ENCODE results near the gene ST6GALNAC3.

The ST6GALNAC3 gene

DNA sequence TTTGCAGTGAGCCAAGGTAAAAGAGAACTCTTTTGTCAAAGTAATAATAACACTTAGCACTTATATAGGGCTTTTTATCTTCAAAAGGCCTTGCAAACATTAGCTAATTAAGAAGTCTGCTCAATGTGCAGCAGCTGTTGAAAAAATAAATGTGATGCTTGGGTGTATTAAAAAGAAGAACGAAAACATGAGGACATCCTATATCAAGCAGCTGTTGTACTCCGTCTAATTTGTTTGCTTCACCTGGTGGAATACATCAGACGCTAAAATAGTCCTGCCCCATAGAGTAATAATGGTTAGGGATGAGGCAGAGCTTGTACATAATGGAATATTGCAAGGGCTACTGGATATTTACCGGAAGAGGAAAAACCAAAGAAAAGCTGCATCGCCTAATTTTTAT lies 299.5 kb downstream of the ST6GALNAC3 start:
- TF ChIP-seq, protein P1, sequence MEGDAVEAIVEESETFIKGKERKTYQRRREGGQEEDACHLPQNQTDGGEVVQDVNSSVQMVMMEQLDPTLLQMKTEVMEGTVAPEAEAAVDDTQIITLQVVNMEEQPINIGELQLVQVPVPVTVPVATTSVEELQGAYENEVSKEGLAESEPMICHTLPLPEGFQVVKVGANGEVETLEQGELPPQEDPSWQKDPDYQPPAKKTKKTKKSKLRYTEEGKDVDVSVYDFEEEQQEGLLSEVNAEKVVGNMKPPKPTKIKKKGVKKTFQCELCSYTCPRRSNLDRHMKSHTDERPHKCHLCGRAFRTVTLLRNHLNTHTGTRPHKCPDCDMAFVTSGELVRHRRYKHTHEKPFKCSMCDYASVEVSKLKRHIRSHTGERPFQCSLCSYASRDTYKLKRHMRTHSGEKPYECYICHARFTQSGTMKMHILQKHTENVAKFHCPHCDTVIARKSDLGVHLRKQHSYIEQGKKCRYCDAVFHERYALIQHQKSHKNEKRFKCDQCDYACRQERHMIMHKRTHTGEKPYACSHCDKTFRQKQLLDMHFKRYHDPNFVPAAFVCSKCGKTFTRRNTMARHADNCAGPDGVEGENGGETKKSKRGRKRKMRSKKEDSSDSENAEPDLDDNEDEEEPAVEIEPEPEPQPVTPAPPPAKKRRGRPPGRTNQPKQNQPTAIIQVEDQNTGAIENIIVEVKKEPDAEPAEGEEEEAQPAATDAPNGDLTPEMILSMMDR (IDR thresholded peaks at IDR 0.05; ENCODE audit: low read depth, low read length, missing control alignments), result no peak
- no peak for DNase-seq
- Histone ChIP-seq H3K27ac (no peak overlapping the region), H3K4me3 (ENCODE audit: low read depth, low read length) (no peak overlapping the region), H3K27me3 (replicated peaks) (no peaks in the 10 kb centered on the region), H3K36me3 (replicated peaks) (no peaks in the 10 kb centered on the region)
- in situ Hi-C loops (cut with HindIII; ENCODE audit: low pct_ligation_motif_present, low sequenced_read_pairs), result no loop called here

DNA sequence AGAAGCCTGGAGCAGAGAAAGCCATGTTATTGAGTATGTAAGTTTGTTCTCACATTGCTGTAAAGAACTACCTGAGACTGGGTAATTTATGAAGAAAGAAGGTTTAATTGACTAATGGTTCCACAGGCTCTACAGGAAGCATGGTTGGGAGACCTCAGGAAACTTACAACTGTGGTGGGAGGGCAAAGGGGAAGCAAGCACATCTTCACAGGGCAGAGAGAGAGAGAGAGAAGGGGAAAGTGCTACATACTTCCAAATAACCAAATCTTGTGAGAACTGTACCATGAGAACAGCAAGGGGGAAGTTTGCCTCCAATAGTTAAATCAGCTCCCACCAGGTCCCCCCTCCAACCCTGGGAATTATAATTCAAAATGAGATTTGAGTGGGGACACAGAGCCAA lies 302.7 kb downstream of the ST6GALNAC3 start:
- H3K27me3 ChIP-seq (replicated peaks), result no peaks in the 10 kb centered on the region
- no peaks in the 10 kb centered on the region for H3K36me3 ChIP-seq (replicated peaks)
- H3K27ac ChIP-seq, result no peak overlapping the region
- TF ChIP-seq, protein P1 (IDR thresholded peaks at IDR 0.05; ENCODE audit: low read depth, low read length, missing control alignments), result no peak
- no peak for DNase-seq
- no peak overlapping the region for H3K4me3 ChIP-seq (ENCODE audit: low read depth, low read length)
- in situ Hi-C loops (cut with HindIII; ENCODE audit: low pct_ligation_motif_present, low sequenced_read_pairs), result no loop called here

DNA sequence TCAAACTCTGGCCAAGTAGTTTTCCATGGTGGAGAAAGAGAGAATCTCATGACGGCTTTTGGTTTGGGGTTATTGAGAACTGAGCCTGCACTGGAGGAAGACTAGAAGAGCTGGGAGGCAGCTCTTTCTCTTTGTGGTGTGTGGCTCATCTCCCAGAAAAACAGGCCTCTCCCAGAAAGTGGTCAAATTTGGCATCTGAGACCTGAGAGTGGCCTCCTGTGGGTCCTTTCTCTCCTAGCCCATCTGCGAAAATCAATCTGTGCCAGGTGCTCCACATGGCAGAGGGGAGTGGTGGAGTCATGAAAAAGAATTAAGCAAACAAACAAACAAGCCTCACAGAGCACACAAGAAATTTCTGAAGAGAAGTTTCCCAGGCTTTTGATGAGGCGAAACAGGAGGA lies 305.0 kb downstream of the ST6GALNAC3 start:
- no peak overlapping the region for H3K4me3 ChIP-seq (ENCODE audit: low read depth, low read length)
- no peak overlapping the region for H3K27ac ChIP-seq
- no peaks in the 10 kb centered on the region for H3K27me3 ChIP-seq (replicated peaks)
- no peak for DNase-seq
- H3K36me3 ChIP-seq (replicated peaks), result no peaks in the 10 kb centered on the region
- TF ChIP-seq, protein P1 (IDR thresholded peaks at IDR 0.05; ENCODE audit: low read depth, low read length, missing control alignments), result no peak
- in situ Hi-C loops (cut with HindIII; ENCODE audit: low pct_ligation_motif_present, low sequenced_read_pairs), result no loop called here

DNA sequence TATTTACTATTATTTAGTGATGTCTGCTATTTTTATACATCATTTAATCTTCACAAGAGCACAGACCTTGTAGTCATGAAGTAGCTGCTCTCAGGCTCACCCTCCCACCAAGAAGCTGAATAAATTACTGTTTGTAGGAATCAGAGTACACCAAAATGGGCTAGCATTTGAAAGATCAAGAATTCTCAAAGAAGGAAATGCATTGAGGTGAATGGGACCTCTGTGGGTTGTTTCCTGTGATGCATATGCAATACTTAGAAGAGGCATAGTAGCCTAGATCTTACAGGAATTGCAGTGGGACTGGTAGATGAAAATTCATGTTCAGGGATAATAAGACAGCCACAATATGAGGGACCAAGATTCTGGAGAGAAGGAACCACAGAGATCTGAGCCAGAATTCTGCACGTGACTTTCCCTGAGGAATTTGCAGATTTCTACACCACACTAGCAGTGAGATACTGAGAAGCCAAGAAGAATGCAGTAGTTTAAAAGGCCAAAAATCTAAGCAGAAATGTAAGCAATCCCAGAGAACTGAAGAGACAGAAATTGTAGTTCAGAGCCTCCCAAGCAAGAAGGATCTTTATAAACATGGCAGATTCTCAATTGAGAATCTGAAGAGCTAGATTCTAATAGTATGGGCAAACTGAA lies 307.0 kb downstream of the ST6GALNAC3 start:
- TF ChIP-seq, protein P1 (IDR thresholded peaks at IDR 0.05; ENCODE audit: low read depth, low read length, missing control alignments), result no peak
- Histone ChIP-seq H3K27ac (no peak overlapping the region), H3K4me3 (ENCODE audit: low read depth, low read length) (no peak overlapping the region), H3K27me3 (replicated peaks) (no peaks in the 10 kb centered on the region), H3K36me3 (replicated peaks) (no peaks in the 10 kb centered on the region)
- no peak for DNase-seq
- in situ Hi-C loops (cut with HindIII; ENCODE audit: low pct_ligation_motif_present, low sequenced_read_pairs), result no loop called here

DNA sequence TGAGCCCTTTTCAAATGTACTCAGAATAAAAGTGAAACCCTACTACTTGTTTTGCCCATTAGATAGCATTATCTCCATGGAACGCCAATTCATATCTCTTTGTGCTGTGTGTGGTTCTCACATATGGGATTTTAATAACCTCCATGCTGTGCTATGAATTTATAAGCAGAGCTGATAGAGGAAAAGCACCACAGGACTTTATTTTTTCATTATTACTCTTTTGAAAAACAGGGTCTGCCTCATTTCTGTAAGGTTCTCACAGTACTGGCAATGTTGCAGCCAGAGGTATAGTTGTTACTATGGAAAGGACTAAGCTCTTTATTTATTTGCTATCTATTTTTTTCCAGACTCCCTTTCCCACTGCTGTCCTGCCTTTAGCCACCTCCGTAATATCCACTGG lies 313.7 kb downstream of the ST6GALNAC3 start:
- DNase-seq, result no peak
- H3K27me3 ChIP-seq (replicated peaks), result no peaks in the 10 kb centered on the region
- in situ Hi-C loops (cut with HindIII; ENCODE audit: low pct_ligation_motif_present, low sequenced_read_pairs), result no loop called here
- H3K36me3 ChIP-seq (replicated peaks), result no peaks in the 10 kb centered on the region
- no peak overlapping the region for H3K4me3 ChIP-seq (ENCODE audit: low read depth, low read length)
- H3K27ac ChIP-seq, result no peak overlapping the region
- TF ChIP-seq, protein P1 (IDR thresholded peaks at IDR 0.05; ENCODE audit: low read depth, low read length, missing control alignments), result no peak

DNA sequence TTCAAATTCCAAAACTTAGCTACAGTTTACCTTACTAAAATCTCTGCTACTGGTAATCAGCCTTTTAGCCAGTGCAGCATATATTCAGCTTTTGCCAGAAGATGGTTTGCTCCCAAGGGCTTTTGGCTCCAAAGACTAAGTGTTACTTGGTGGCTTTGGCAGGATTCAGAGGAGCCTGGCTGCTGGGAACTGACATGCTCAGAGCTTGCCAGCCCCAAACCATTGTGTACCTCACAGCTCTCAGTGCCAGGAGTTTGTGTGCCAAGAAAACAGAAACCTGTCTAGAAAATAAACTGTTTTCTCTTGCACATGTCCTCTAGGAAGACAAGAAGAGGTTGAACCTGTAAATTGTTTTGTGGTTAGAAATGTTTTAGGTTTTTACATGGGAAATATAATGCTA lies 315.9 kb downstream of the ST6GALNAC3 start:
- in situ Hi-C loops (cut with HindIII; ENCODE audit: low pct_ligation_motif_present, low sequenced_read_pairs), result no loop called here
- TF ChIP-seq, protein P1 (IDR thresholded peaks at IDR 0.05; ENCODE audit: low read depth, low read length, missing control alignments), result no peak
- H3K27me3 ChIP-seq (replicated peaks), result no peaks in the 10 kb centered on the region
- H3K27ac ChIP-seq, result no peak overlapping the region
- DNase-seq, result no peak
- no peaks in the 10 kb centered on the region for H3K36me3 ChIP-seq (replicated peaks)
- H3K4me3 ChIP-seq (ENCODE audit: low read depth, low read length), result no peak overlapping the region
